Lower leg skin (tissue), 3 donors: ENCODE measurements around the gene ACAA1.

Experiments used
- POLR2A ChIP-seq, 2 donors: fragments of 450-650 bp; IDR thresholded peaks; one replicate each; pipeline ENCODE4 v1.6.1; 2016 to 2017; ENCODE audit warnings: antibody characterized with exemption in 2 of 2, mild to moderate bottlenecking in 1 of 2, moderate library complexity in 1 of 2
- TF ChIP-seq, protein P1 (sequence below), 3 donors: fragments of 450-650 bp; IDR thresholded peaks; one replicate each; pipeline ENCODE4 v1.5.1; 2016; ENCODE audit warnings: antibody characterized with exemption in 3 of 3, mild to moderate bottlenecking in 3 of 3, moderate library complexity in 2 of 3

DNA sequence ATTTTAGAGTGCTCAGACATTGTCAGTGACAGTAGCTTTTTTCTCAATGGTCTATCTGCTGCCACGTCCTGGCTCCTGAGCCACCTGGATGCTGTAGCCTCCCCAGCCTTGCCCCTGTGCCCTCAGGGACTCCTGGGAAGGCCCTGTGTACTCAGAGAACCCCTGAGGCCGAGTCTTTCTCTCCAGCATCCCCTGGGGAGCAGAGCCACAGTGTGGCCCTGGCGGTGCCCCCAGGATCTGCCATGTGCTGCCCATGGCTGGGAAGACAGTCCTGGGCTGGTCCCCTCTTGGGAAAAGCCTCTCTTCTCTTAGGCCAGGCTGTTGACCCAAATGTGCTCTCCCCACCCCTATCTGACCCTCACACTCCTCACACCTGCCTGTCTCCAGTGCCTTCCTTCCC lies 6.6 kb upstream of the ACAA1 start:
- TF ChIP-seq, protein P1, sequence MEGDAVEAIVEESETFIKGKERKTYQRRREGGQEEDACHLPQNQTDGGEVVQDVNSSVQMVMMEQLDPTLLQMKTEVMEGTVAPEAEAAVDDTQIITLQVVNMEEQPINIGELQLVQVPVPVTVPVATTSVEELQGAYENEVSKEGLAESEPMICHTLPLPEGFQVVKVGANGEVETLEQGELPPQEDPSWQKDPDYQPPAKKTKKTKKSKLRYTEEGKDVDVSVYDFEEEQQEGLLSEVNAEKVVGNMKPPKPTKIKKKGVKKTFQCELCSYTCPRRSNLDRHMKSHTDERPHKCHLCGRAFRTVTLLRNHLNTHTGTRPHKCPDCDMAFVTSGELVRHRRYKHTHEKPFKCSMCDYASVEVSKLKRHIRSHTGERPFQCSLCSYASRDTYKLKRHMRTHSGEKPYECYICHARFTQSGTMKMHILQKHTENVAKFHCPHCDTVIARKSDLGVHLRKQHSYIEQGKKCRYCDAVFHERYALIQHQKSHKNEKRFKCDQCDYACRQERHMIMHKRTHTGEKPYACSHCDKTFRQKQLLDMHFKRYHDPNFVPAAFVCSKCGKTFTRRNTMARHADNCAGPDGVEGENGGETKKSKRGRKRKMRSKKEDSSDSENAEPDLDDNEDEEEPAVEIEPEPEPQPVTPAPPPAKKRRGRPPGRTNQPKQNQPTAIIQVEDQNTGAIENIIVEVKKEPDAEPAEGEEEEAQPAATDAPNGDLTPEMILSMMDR (IDR thresholded peaks at IDR 0.05), result no peak
- TF ChIP-seq POLR2A (IDR thresholded peaks at IDR 0.05), result no peak
